Stomach (tissue), 9 donors: ENCODE measurements around the gene RIMS1. TPM values are rescaled to one million over a fixed set of nuclear protein-coding genes. Genes with fewer than 3 reads are reported as not detected.

Source experiments
- DNase-seq, 2 donors: peaks; one replicate each; pipeline versions ENCODE4 v3.0.0 to v3.0.0-alpha.2; 2013 to 2019
- H3K27ac ChIP-seq, 5 donors: fragments of 200-600 bp in 4 of 5; sonication (generic) in 4 of 5; one replicate each; pipeline ENCODE4 v1.5.1; 2013 to 2019; ENCODE audit warnings: mild to moderate bottlenecking in 1 of 5, moderate library complexity in 1 of 5
- H3K27me3 ChIP-seq, 3 donors: fragments of 200-600 bp; sonication (generic); one replicate each; pipeline ENCODE4 v1.5.1; 2017 to 2019; ENCODE audit warnings: mixed run types in 1 of 3
- H3K36me3 ChIP-seq, 4 donors: fragments of 200-600 bp; sonication (generic); 1 replicate in 3 of 4; 2 replicates in 1 of 4; pipeline ENCODE4 v1.5.1; 2016 to 2019
- H3K4me1 ChIP-seq, 4 donors: fragments of 200-600 bp; sonication (generic); one replicate each; pipeline ENCODE4 v1.5.1; 2016 to 2019
- H3K4me3 ChIP-seq, 4 donors: fragments of 200-600 bp; sonication (generic) in 3 of 4; one replicate each; pipeline ENCODE4 v1.5.1; 2016 to 2019; ENCODE audit warnings: mild to moderate bottlenecking in 1 of 4
- H3K9me3 ChIP-seq, 4 donors: fragments of 200-600 bp; sonication (generic); one replicate each; pipeline ENCODE4 v1.5.1; 2016 to 2019
- EP300 ChIP-seq: sonication (generic); formaldehyde crosslinking; IDR thresholded peaks from one replicate; pipeline ENCODE4 v1.6.1; 2017; ENCODE audit warnings: antibody characterized with exemption
- POLR2A ChIP-seq, 4 donors: fragments of 450-650 bp; IDR thresholded peaks; one replicate each; pipeline ENCODE4 v1.6.1; 2016; ENCODE audit warnings: antibody characterized with exemption in 4 of 4, control low read depth in 2 of 4, mild to moderate bottlenecking in 1 of 4, moderate library complexity in 1 of 4
- POLR2AphosphoS5 ChIP-seq, 3 donors: sonication (generic); formaldehyde crosslinking; IDR thresholded peaks; one replicate each; pipeline ENCODE4 v1.6.1; 2016; ENCODE audit warnings: antibody characterized with exemption in 3 of 3
- WGBS, 5 donors: extraction: QIAGEN DNeasy Blood & Tissue Kit in 3 of 5; methylation state at CpG; one replicate each; pipeline versions ENCODE4 v1.1.5 to v1.1.7; 2013 to 2018; 5-methylcytosine and 5-hydroxymethylcytosine counted together
- intact Hi-C: fragments of 100-400 bp; cut with DNase I; formaldehyde crosslinking; loops from one replicate; pipeline ENCODE4 v1.15.1; 2023; ENCODE audit warnings: low total_unique reads
- polyA plus RNA-seq, 3 donors: library from polyadenylated mRNA; stranded (reverse); fragments of 200-250 nt; gene quantifications; one replicate each; pipeline ENCODE4 v1.2.3, GENCODE V29; 2013
- total RNA-seq, 5 donors: library from RNA; depleted of rRNA; stranded (reverse); fragments of >200 nt; gene quantifications; one replicate each; pipeline versions ENCODE4 v1.1.0 to v1.2.3, GENCODE V29; 2014 to 2016
- TF ChIP-seq, protein P1 (sequence below), 7 experiments: fragments of 450-650 bp in 4 of 7; fragments of 200-600 bp in 3 of 7; sonication (generic) in 3 of 7; IDR thresholded peaks; one replicate each; pipeline ENCODE4 v1.5.1; 2016 to 2019; ENCODE audit warnings: antibody characterized with exemption in 7 of 7, control low read depth in 2 of 7, mild to moderate bottlenecking in 1 of 7
- donor health status: healthy with polysubstance abuse.
- donor health status: Bipolar disorder and iron deficiency.
- donor health status: healthy.

RIMS1 gene
- total and polyA plus RNA-seq, 8 donors, result 0.13 to 45.2 (median 5.1) TPM

DNA sequence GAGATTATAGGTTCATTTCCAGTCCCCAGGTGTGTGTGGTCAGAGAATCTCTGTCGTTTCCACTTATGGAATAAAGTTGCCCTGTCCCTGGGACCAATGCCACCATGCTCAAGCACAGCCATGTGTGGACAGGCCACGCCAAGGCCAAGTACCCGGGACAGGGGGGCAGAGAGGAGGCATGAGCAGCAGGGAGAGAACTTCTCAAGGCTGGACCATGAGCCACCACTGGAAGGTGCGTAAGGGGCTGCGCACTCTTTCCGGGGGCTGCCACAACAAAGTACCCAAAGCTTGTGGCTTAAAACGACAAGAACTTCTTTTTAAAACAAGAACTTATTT is 526.3 kb downstream of the RIMS1 start:
- 78 to 88% (median 84%) methylated on average over 6 to 7 of the region's 7 CpGs for WGBS, 5 donors
- no peak overlapping the region for H3K27ac ChIP-seq
- H3K36me3 ChIP-seq, result no peaks in the 10 kb centered on the region
- no peak for DNase-seq
- no peak overlapping the region for H3K4me3 ChIP-seq
- peaks cover 0 to 4% (median 0%) of the 10 kb centered on the region in 3 donors for H3K27me3 ChIP-seq
- H3K9me3 ChIP-seq, result no peaks in the 10 kb centered on the region
- intact Hi-C loops, result loop anchor here (10.0 kb wide), 2 partner anchors 712 to 772 kb away; no protein-coding TSS in a partner anchor
- TF ChIP-seq POLR2AphosphoS5 (IDR thresholded peaks at IDR 0.05) (no peak), EP300 (no peak), POLR2A (IDR thresholded peaks at IDR 0.05) (no peak)
- TF ChIP-seq, protein P1, sequence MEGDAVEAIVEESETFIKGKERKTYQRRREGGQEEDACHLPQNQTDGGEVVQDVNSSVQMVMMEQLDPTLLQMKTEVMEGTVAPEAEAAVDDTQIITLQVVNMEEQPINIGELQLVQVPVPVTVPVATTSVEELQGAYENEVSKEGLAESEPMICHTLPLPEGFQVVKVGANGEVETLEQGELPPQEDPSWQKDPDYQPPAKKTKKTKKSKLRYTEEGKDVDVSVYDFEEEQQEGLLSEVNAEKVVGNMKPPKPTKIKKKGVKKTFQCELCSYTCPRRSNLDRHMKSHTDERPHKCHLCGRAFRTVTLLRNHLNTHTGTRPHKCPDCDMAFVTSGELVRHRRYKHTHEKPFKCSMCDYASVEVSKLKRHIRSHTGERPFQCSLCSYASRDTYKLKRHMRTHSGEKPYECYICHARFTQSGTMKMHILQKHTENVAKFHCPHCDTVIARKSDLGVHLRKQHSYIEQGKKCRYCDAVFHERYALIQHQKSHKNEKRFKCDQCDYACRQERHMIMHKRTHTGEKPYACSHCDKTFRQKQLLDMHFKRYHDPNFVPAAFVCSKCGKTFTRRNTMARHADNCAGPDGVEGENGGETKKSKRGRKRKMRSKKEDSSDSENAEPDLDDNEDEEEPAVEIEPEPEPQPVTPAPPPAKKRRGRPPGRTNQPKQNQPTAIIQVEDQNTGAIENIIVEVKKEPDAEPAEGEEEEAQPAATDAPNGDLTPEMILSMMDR (IDR thresholded peaks at IDR 0.05), result no peak
- H3K4me1 ChIP-seq, result peaks cover 0 to under 1% (median 0%) of the 10 kb centered on the region in 4 donors

DNA sequence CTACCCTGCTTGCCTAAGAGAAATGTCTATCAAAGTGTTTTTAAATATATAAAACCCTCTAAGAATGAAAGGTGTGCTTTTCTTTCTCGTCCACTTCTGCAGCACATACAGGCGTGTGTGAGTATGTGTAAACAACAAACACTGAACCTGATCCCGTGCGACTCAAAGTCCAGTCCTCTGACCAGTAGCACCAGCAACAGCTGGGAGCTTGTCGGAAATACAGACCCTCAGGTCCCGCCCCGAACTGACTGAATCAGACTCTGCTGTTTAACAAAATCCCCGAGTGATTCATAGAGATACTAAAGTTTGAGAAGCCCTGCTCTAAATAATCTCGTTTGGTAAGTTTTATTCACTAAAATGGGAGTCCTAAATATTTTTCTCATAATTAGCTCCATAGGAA is 527.5 kb downstream of the RIMS1 start:
- Histone ChIP-seq H3K4me1 (peaks cover 0 to 13% (median 0%) of the 10 kb centered on the region in 4 donors), H3K27ac (no peak overlapping the region), H3K9me3 (no peaks in the 10 kb centered on the region), H3K4me3 (no peak overlapping the region), H3K36me3 (no peaks in the 10 kb centered on the region), H3K27me3 (peaks cover 0 to 4% (median 0%) of the 10 kb centered on the region in 3 donors)
- 15 to 48% (median 31%) methylated on average over 9 of the region's 9 CpGs for WGBS, 5 donors
- intact Hi-C loops, result loop anchor here (10.0 kb wide), 2 partner anchors 711 to 771 kb away; no protein-coding TSS in a partner anchor
- TF ChIP-seq POLR2AphosphoS5 (IDR thresholded peaks at IDR 0.05), result no peak
- TF ChIP-seq EP300, result no peak
- TF ChIP-seq, protein P1 (IDR thresholded peaks at IDR 0.05), result no peak
- no peak for TF ChIP-seq POLR2A (IDR thresholded peaks at IDR 0.05)
- DNase-seq, result peak; percentile 34 to 54

DNA sequence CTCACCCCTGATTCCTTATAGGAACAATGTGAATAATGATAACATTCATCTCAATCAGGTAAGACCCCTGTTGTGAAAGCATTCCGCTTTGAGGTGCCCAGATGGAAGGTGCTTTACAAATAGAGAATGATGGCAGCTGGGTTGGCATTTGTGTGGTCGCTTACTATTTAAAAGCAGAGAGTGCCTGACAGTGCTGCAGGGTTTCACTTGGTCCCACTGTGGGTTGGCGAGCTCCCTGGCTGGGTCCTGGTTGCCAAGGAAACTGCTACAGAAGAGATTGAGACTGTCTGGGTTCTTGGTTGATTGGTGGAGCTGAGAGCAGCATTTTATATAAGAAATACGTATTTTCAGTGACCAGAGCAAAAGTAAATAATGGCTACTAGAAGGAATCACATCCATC is 528.3 kb downstream of the RIMS1 start:
- Histone ChIP-seq H3K27me3 (peaks cover 0 to 4% (median 0%) of the 10 kb centered on the region in 3 donors), H3K4me1 (peaks cover 0 to 13% (median 0%) of the 10 kb centered on the region in 4 donors), H3K9me3 (no peaks in the 10 kb centered on the region), H3K27ac (no peak overlapping the region), H3K36me3 (no peaks in the 10 kb centered on the region), H3K4me3 (no peak overlapping the region)
- intact Hi-C loops, result loop anchor here (10.0 kb wide), 2 partner anchors 710 to 770 kb away; no protein-coding TSS in a partner anchor
- WGBS, 5 donors, result 66 to 83% (median 70%) methylated on average over 4 of the region's 4 CpGs
- no peak for DNase-seq
- TF ChIP-seq EP300, result no peak
- TF ChIP-seq POLR2AphosphoS5 (IDR thresholded peaks at IDR 0.05), result no peak
- TF ChIP-seq POLR2A (IDR thresholded peaks at IDR 0.05), result no peak
- TF ChIP-seq, protein P1 (IDR thresholded peaks at IDR 0.05), result no peak

DNA sequence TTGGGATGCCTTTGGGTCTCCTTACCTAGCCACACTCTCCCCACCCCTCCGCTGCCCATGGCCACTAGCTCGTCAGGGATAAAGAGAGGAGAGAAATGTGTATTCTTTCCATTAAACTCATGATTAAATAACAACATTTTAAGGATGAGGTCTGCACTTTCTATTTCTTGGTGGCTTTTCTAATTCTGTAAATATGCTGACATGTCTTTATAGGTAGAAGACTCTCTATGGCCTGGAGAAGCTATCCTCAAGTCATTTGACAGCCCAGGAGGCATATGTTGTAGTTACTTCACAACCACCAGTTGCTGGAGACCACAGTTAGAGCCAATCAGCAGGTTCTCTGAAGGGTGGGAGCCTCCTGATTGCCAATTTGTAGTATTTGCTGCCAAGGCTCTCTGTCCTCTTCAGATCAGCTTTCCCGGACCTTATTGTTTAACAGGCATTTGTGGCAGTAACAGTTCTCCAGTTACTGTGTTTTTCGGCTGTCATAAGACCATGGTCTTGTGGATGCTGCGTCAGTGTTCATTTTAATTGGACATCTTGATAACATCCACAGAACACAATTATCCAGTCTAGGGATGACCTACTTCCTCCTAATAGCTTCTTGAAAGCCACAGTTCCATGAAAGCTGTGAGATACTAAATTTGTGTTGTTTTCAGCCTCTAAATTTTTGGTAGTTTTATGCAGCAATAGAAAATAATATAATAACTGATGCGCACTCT is 530.6 kb downstream of the RIMS1 start:
- no peak overlapping the region for H3K27ac ChIP-seq
- H3K27me3 ChIP-seq, result peaks cover 0 to 4% (median 0%) of the 10 kb centered on the region in 3 donors
- no peak overlapping the region for H3K4me3 ChIP-seq
- DNase-seq, result no peak
- TF ChIP-seq, protein P1 (IDR thresholded peaks at IDR 0.05), result no peak
- no peak for TF ChIP-seq EP300
- TF ChIP-seq POLR2A (IDR thresholded peaks at IDR 0.05), result no peak
- no peak for TF ChIP-seq POLR2AphosphoS5 (IDR thresholded peaks at IDR 0.05)
- no peaks in the 10 kb centered on the region for H3K9me3 ChIP-seq
- peaks cover 0 to 13% (median 0%) of the 10 kb centered on the region in 4 donors for H3K4me1 ChIP-seq
- 85 to 90% (median 88%) methylated on average over 6 of the region's 6 CpGs for WGBS, 5 donors
- H3K36me3 ChIP-seq, result no peaks in the 10 kb centered on the region
- intact Hi-C loops, result loop anchor here (10.0 kb wide), 2 partner anchors 708 to 768 kb away; no protein-coding TSS in a partner anchor
